ENCODE results near the gene SUPV3L1.

DNA sequence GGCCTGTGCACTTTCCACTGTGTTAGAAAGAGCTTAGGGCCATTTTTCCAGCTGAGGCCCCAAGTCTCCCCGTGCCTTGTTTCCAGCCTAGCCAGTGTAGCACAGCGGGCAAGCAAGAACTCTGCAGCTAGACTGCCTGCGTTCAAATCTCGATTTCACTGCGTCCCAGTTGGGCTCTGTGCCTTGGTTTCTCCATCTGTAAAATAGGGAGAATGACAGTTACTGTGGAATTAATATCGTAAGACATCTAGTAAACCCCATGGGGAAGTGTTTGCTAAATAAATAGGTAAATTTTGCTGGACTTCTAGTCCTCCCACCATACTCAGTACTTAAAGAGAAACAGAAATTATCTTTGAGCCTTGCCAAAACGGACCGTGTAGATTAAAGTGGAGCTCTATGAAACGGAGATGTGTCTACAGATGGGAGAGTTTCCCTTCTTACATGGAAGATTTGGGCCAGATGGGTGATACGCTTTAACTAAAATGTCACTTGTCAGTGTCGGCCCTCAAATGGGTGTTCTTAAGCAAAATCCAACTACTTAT lies 36.6 kb downstream of the SUPV3L1 start:
- TF ChIP-seq GATA2 (IDR thresholded peaks at IDR 0.05; ENCODE audit: low read depth, low read length) (no peak), GATA3 (IDR thresholded peaks at IDR 0.05; ENCODE audit: low read depth, low read length) (no peak)

All from SH-SY5Y (cell line).